H1 (cell line): ENCODE data around the gene MRS2. TPM values are rescaled to one million over a fixed set of nuclear protein-coding genes. Genes with fewer than 3 reads are reported as not detected.

Source experiments
- CEBPB ChIP-seq: IDR thresholded peaks from 2 replicates; pipeline ENCODE4 v1.6.1; 2012; ENCODE audit warnings: low read depth, low read length
- FOSL1 ChIP-seq: IDR thresholded peaks from 2 replicates; pipeline ENCODE4 v1.6.1; 2011; ENCODE audit warnings: mild to moderate bottlenecking, low read depth, low read length, moderate library complexity; ENCODE audit not compliant: insufficient read depth
- GABPA ChIP-seq: IDR thresholded peaks from 2 replicates; pipeline ENCODE4 v1.6.1; 2011; ENCODE audit warnings: mild to moderate bottlenecking, low read length, moderate library complexity, borderline replicate concordance; ENCODE audit not compliant: insufficient read depth
- MAFK ChIP-seq: IDR thresholded peaks from 2 replicates; pipeline ENCODE4 v1.6.1; 2012; ENCODE audit warnings: low read depth, mild to moderate bottlenecking, improper control_type of control experiment, low read length
- POLR2AphosphoS5 ChIP-seq: IDR thresholded peaks from 2 replicates; pipeline ENCODE4 v1.6.1; 2011; ENCODE audit warnings: low read depth, low read length
- TAF7 ChIP-seq: optimal IDR thresholded peaks from 2 replicates; pipeline ENCODE3; 2011; ENCODE audit warnings: low read depth, mild to moderate bottlenecking, inconsistent platforms, low read length, moderate library complexity, borderline replicate concordance
- TBP ChIP-seq: IDR thresholded peaks from 2 replicates; pipeline ENCODE4 v1.6.1; 2011; ENCODE audit warnings: low read depth, low read length, improper control_type of control experiment
- polyA plus RNA-seq, 7 experiments: library from polyadenylated mRNA; depleted of rRNA in 3 of 7; stranded (reverse) in 5 of 7; unstranded in 2 of 7; fragments of >200 nt in 5 of 7; fragments of 200-250 nt in 2 of 7; gene quantifications; 1 replicate in 5 of 7; 2 replicates in 1 of 7; 4 replicates in 1 of 7; pipeline versions ENCODE4 v1.2.1 to v1.2.3, GENCODE V29; 2011 to 2013; ENCODE audit warnings: missing spikeins in 2 of 7, mixed read lengths in 2 of 7
- total RNA-seq: library from RNA; stranded (reverse); fragmentation: NEBNext Ultra II Directional; extraction: Animal tissue kit (Norgen Biotek cat#: 25700); gene quantifications from 2 replicates; pipeline ENCODE4 v1.2.1, GENCODE V29; 2021
- TF ChIP-seq, protein P1 (sequence below): fragments of 300-600 bp; sonication (generic); IDR thresholded peaks from 2 replicates; pipeline ENCODE4 v1.7.1; 2012; ENCODE audit warnings: low read length, moderate library complexity, mild to moderate bottlenecking, inconsistent platforms; ENCODE audit not compliant: insufficient replicate concordance

MRS2 gene
- total and polyA plus RNA-seq, 2 of the 8 experiments (the other 6 are each of a cell fraction or from before 2014, with no cell fraction given), result 51.2 to 67.5 TPM

DNA sequence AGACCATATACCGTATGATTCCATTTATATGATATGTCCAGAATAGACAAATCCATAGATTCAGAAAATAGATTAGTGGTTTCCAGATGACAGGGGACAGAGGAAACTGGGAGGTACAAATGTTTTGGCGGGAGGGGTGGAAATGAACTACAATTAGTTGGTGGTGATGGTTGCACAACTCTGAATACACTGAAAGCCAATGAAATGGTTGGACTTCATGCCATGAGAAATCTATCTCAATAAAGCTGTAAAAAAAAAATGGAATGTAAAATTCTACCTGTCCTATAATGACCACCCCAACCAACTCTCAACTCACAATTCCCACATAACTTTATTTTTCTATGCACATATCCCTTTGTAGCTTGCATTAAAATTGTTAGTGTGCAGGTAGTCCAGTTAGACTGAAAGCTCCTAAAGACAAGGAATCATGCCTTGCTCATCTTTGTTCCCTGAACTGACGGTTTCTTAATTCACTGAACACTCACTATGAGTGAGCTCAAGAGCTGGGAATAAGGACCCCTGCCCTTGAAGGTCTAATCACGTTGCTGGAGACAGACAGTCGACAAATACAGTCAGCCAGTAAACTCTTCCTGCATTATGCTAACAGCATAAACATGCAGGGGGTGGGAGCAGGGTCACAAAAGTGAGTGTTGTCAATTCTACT lies 46.3 kb upstream of the MRS2 start (continued):
- TF ChIP-seq, protein P1, sequence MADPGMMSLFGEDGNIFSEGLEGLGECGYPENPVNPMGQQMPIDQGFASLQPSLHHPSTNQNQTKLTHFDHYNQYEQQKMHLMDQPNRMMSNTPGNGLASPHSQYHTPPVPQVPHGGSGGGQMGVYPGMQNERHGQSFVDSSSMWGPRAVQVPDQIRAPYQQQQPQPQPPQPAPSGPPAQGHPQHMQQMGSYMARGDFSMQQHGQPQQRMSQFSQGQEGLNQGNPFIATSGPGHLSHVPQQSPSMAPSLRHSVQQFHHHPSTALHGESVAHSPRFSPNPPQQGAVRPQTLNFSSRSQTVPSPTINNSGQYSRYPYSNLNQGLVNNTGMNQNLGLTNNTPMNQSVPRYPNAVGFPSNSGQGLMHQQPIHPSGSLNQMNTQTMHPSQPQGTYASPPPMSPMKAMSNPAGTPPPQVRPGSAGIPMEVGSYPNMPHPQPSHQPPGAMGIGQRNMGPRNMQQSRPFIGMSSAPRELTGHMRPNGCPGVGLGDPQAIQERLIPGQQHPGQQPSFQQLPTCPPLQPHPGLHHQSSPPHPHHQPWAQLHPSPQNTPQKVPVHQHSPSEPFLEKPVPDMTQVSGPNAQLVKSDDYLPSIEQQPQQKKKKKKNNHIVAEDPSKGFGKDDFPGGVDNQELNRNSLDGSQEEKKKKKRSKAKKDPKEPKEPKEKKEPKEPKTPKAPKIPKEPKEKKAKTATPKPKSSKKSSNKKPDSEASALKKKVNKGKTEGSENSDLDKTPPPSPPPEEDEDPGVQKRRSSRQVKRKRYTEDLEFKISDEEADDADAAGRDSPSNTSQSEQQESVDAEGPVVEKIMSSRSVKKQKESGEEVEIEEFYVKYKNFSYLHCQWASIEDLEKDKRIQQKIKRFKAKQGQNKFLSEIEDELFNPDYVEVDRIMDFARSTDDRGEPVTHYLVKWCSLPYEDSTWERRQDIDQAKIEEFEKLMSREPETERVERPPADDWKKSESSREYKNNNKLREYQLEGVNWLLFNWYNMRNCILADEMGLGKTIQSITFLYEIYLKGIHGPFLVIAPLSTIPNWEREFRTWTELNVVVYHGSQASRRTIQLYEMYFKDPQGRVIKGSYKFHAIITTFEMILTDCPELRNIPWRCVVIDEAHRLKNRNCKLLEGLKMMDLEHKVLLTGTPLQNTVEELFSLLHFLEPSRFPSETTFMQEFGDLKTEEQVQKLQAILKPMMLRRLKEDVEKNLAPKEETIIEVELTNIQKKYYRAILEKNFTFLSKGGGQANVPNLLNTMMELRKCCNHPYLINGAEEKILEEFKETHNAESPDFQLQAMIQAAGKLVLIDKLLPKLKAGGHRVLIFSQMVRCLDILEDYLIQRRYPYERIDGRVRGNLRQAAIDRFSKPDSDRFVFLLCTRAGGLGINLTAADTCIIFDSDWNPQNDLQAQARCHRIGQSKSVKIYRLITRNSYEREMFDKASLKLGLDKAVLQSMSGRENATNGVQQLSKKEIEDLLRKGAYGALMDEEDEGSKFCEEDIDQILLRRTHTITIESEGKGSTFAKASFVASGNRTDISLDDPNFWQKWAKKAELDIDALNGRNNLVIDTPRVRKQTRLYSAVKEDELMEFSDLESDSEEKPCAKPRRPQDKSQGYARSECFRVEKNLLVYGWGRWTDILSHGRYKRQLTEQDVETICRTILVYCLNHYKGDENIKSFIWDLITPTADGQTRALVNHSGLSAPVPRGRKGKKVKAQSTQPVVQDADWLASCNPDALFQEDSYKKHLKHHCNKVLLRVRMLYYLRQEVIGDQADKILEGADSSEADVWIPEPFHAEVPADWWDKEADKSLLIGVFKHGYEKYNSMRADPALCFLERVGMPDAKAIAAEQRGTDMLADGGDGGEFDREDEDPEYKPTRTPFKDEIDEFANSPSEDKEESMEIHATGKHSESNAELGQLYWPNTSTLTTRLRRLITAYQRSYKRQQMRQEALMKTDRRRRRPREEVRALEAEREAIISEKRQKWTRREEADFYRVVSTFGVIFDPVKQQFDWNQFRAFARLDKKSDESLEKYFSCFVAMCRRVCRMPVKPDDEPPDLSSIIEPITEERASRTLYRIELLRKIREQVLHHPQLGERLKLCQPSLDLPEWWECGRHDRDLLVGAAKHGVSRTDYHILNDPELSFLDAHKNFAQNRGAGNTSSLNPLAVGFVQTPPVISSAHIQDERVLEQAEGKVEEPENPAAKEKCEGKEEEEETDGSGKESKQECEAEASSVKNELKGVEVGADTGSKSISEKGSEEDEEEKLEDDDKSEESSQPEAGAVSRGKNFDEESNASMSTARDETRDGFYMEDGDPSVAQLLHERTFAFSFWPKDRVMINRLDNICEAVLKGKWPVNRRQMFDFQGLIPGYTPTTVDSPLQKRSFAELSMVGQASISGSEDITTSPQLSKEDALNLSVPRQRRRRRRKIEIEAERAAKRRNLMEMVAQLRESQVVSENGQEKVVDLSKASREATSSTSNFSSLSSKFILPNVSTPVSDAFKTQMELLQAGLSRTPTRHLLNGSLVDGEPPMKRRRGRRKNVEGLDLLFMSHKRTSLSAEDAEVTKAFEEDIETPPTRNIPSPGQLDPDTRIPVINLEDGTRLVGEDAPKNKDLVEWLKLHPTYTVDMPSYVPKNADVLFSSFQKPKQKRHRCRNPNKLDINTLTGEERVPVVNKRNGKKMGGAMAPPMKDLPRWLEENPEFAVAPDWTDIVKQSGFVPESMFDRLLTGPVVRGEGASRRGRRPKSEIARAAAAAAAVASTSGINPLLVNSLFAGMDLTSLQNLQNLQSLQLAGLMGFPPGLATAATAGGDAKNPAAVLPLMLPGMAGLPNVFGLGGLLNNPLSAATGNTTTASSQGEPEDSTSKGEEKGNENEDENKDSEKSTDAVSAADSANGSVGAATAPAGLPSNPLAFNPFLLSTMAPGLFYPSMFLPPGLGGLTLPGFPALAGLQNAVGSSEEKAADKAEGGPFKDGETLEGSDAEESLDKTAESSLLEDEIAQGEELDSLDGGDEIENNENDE, result no peak
- TF ChIP-seq GABPA (no peak), TBP (no peak), FOSL1 (no peak), MAFK (no peak), POLR2AphosphoS5 (no peak), CEBPB (no peak), TAF7 (no peak)
- TF ChIP-seq, all 59 proteins: peak for 0
